Measurements from ENCODE around the gene FXYD2.

DNA sequence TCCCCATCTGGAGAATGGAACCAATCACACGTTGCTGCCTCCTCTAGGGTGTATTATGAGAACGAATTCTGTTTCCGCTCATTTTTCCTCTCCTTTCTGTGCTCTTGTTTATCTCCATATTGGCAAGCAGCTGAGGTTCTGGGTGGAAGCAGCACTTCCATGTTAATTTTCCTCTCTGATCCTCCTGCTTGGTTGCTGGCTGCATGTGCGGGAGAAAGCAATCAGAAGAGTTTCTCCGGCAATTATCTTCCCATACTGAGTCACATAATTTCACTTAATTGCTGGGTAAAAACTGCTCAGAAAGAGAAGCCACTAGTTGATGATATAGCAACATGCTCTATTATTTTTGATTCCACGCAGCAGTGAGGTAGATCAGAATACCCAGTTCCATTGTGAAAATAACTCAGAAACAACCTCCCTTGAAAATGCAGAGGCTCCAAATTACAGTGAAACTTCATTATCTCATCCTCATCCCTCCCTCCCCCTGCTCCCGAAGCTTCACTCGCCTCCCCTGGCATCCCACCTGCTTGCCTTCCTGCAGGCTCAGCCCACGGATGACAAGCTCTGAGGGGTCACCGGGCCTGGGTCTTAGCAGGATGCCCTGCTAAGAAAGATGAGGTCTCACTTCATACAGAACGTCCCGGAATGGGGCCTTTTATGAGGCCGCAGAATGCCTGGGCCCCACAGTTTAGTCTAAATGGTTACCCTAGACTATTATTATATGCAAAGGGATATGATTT, 31.5 kb upstream of the FXYD2 start:
- TF ChIP-seq POLR2A (IDR thresholded peaks at IDR 0.05; ENCODE audit: low read depth, low read length), result no peak
- TF ChIP-seq, protein P1, sequence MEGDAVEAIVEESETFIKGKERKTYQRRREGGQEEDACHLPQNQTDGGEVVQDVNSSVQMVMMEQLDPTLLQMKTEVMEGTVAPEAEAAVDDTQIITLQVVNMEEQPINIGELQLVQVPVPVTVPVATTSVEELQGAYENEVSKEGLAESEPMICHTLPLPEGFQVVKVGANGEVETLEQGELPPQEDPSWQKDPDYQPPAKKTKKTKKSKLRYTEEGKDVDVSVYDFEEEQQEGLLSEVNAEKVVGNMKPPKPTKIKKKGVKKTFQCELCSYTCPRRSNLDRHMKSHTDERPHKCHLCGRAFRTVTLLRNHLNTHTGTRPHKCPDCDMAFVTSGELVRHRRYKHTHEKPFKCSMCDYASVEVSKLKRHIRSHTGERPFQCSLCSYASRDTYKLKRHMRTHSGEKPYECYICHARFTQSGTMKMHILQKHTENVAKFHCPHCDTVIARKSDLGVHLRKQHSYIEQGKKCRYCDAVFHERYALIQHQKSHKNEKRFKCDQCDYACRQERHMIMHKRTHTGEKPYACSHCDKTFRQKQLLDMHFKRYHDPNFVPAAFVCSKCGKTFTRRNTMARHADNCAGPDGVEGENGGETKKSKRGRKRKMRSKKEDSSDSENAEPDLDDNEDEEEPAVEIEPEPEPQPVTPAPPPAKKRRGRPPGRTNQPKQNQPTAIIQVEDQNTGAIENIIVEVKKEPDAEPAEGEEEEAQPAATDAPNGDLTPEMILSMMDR (conservative IDR thresholded peaks at IDR 0.05; ENCODE audit: low read depth, low read length), result no peak
- TF ChIP-seq, protein P2, sequence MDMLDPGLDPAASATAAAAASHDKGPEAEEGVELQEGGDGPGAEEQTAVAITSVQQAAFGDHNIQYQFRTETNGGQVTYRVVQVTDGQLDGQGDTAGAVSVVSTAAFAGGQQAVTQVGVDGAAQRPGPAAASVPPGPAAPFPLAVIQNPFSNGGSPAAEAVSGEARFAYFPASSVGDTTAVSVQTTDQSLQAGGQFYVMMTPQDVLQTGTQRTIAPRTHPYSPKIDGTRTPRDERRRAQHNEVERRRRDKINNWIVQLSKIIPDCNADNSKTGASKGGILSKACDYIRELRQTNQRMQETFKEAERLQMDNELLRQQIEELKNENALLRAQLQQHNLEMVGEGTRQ (IDR thresholded peaks at IDR 0.05; ENCODE audit: low read depth, low read length), result no peak

Data from IMR-90 (cell line).